Measurements from ENCODE around the gene ADAMTSL1.

Gene ADAMTSL1

GRCh38 chr9:18893046-18893445, 419.1 kb downstream of the ADAMTSL1 start:
- peaks cover 0 to 6% of the 10 kb centered on the region in 2 donors for H3K4me1 ChIP-seq (ENCODE audit: control insufficient read depth in 2 of 2, insufficient read depth in 2 of 2, low read length in 2 of 2)
- H3K9ac ChIP-seq (ENCODE audit: low read depth in 1 of 2, low read length in 2 of 2) = no peak overlapping the region
- no peak overlapping the region for H3K27ac ChIP-seq (ENCODE audit: low read depth in 2 of 2, low read length in 2 of 2)
- H3K36me3 ChIP-seq (ENCODE audit: control insufficient read depth in 2 of 2, insufficient read depth in 2 of 2, low read length in 2 of 2) = peaks cover 3 to 5% of the 10 kb centered on the region in 2 donors
- H3K9me3 ChIP-seq (ENCODE audit: control insufficient read depth in 2 of 2, low read length in 2 of 2) = peaks cover 0 to 14% of the 10 kb centered on the region in 2 donors
- H3K27me3 ChIP-seq (ENCODE audit: control insufficient read depth in 2 of 2, insufficient read depth in 2 of 2, low read length in 2 of 2) = no peaks in the 10 kb centered on the region
- H3K4me3 ChIP-seq (ENCODE audit: low read length in 2 of 2) = no peak overlapping the region

- Histone ChIP-seq H3K4me3 (ENCODE audit: low read length in 2 of 2) (no peak overlapping the region), H3K4me1 (ENCODE audit: control insufficient read depth in 2 of 2, insufficient read depth in 2 of 2, low read length in 2 of 2) (peaks cover 0 to 2% of the 10 kb centered on the region in 2 donors), H3K36me3 (ENCODE audit: control insufficient read depth in 2 of 2, insufficient read depth in 2 of 2, low read length in 2 of 2) (peaks cover 3 to 5% of the 10 kb centered on the region in 2 donors), H3K9ac (ENCODE audit: low read depth in 1 of 2, low read length in 2 of 2) (no peak overlapping the region), H3K9me3 (ENCODE audit: control insufficient read depth in 2 of 2, low read length in 2 of 2) (peaks cover 0 to 14% of the 10 kb centered on the region in 2 donors), H3K27me3 (ENCODE audit: control insufficient read depth in 2 of 2, insufficient read depth in 2 of 2, low read length in 2 of 2) (no peaks in the 10 kb centered on the region), H3K27ac (ENCODE audit: low read depth in 2 of 2, low read length in 2 of 2) (no peak overlapping the region)
Observed at GRCh38 chr9:18893491-18893890, 419.5 kb downstream of the ADAMTSL1 start.

- Histone ChIP-seq H3K9me3 (ENCODE audit: control insufficient read depth in 2 of 2, low read length in 2 of 2) (peaks cover 0 to 14% of the 10 kb centered on the region in 2 donors), H3K36me3 (ENCODE audit: control insufficient read depth in 2 of 2, insufficient read depth in 2 of 2, low read length in 2 of 2) (peaks cover 1 to 5% of the 10 kb centered on the region in 2 donors), H3K27me3 (ENCODE audit: control insufficient read depth in 2 of 2, insufficient read depth in 2 of 2, low read length in 2 of 2) (no peaks in the 10 kb centered on the region), H3K27ac (ENCODE audit: low read depth in 2 of 2, low read length in 2 of 2) (no peak overlapping the region), H3K4me1 (ENCODE audit: control insufficient read depth in 2 of 2, insufficient read depth in 2 of 2, low read length in 2 of 2) (no peaks in the 10 kb centered on the region), H3K4me3 (ENCODE audit: low read length in 2 of 2) (no peak overlapping the region), H3K9ac (ENCODE audit: low read depth in 1 of 2, low read length in 2 of 2) (no peak overlapping the region)
Observed at GRCh38 chr9:18896004-18896403, 422.1 kb downstream of the ADAMTSL1 start.

GRCh38 chr9:18896531-18897179, 422.7 kb downstream of the ADAMTSL1 start:
- no peak overlapping the region for H3K9ac ChIP-seq (ENCODE audit: low read depth in 1 of 2, low read length in 2 of 2)
- H3K4me1 ChIP-seq (ENCODE audit: control insufficient read depth in 2 of 2, insufficient read depth in 2 of 2, low read length in 2 of 2) = no peaks in the 10 kb centered on the region
- peaks cover 0 to 14% of the 10 kb centered on the region in 2 donors for H3K9me3 ChIP-seq (ENCODE audit: control insufficient read depth in 2 of 2, low read length in 2 of 2)
- peaks cover 0 to 5% of the 10 kb centered on the region in 2 donors for H3K36me3 ChIP-seq (ENCODE audit: control insufficient read depth in 2 of 2, insufficient read depth in 2 of 2, low read length in 2 of 2)
- H3K4me3 ChIP-seq (ENCODE audit: low read length in 2 of 2) = no peak overlapping the region
- no peaks in the 10 kb centered on the region for H3K27me3 ChIP-seq (ENCODE audit: control insufficient read depth in 2 of 2, insufficient read depth in 2 of 2, low read length in 2 of 2)
- no peak overlapping the region for H3K27ac ChIP-seq (ENCODE audit: low read depth in 2 of 2, low read length in 2 of 2)

GRCh38 chr9:18903450-18903849, 429.5 kb downstream of the ADAMTSL1 start:
- no peaks in the 10 kb centered on the region for H3K4me1 ChIP-seq (ENCODE audit: control insufficient read depth in 2 of 2, insufficient read depth in 2 of 2, low read length in 2 of 2)
- H3K9ac ChIP-seq (ENCODE audit: low read depth in 1 of 2, low read length in 2 of 2) = no peak overlapping the region
- no peak overlapping the region for H3K4me3 ChIP-seq (ENCODE audit: low read length in 2 of 2)
- no peak overlapping the region for H3K27ac ChIP-seq (ENCODE audit: low read depth in 2 of 2, low read length in 2 of 2)
- no peaks in the 10 kb centered on the region for H3K9me3 ChIP-seq (ENCODE audit: control insufficient read depth in 2 of 2, low read length in 2 of 2)
- peaks cover 0 to 2% of the 10 kb centered on the region in 2 donors for H3K36me3 ChIP-seq (ENCODE audit: control insufficient read depth in 2 of 2, insufficient read depth in 2 of 2, low read length in 2 of 2)
- no peaks in the 10 kb centered on the region for H3K27me3 ChIP-seq (ENCODE audit: control insufficient read depth in 2 of 2, insufficient read depth in 2 of 2, low read length in 2 of 2)

GRCh38 chr9:18905028-18905882, 431.3 kb downstream of the ADAMTSL1 start:
- H3K27ac ChIP-seq (ENCODE audit: low read depth in 2 of 2, low read length in 2 of 2) = no peak overlapping the region
- H3K36me3 ChIP-seq (ENCODE audit: control insufficient read depth in 2 of 2, insufficient read depth in 2 of 2, low read length in 2 of 2) = peaks cover 0 to 2% of the 10 kb centered on the region in 2 donors
- H3K9me3 ChIP-seq (ENCODE audit: control insufficient read depth in 2 of 2, low read length in 2 of 2) = no peaks in the 10 kb centered on the region
- no peak overlapping the region for H3K4me3 ChIP-seq (ENCODE audit: low read length in 2 of 2)
- H3K27me3 ChIP-seq (ENCODE audit: control insufficient read depth in 2 of 2, insufficient read depth in 2 of 2, low read length in 2 of 2) = no peaks in the 10 kb centered on the region
- no peaks in the 10 kb centered on the region for H3K4me1 ChIP-seq (ENCODE audit: control insufficient read depth in 2 of 2, insufficient read depth in 2 of 2, low read length in 2 of 2)
- H3K9ac ChIP-seq (ENCODE audit: low read depth in 1 of 2, low read length in 2 of 2) = no peak overlapping the region

GRCh38 chr9:18905883-18906629, 432.1 kb downstream of the ADAMTSL1 start:
- Histone ChIP-seq H3K27ac (ENCODE audit: low read depth in 2 of 2, low read length in 2 of 2) (no peak overlapping the region), H3K4me3 (ENCODE audit: low read length in 2 of 2) (no peak overlapping the region), H3K4me1 (ENCODE audit: control insufficient read depth in 2 of 2, insufficient read depth in 2 of 2, low read length in 2 of 2) (no peaks in the 10 kb centered on the region), H3K27me3 (ENCODE audit: control insufficient read depth in 2 of 2, insufficient read depth in 2 of 2, low read length in 2 of 2) (no peaks in the 10 kb centered on the region), H3K9ac (ENCODE audit: low read depth in 1 of 2, low read length in 2 of 2) (no peak overlapping the region), H3K9me3 (ENCODE audit: control insufficient read depth in 2 of 2, low read length in 2 of 2) (no peaks in the 10 kb centered on the region), H3K36me3 (ENCODE audit: control insufficient read depth in 2 of 2, insufficient read depth in 2 of 2, low read length in 2 of 2) (peaks cover 0 to 2% of the 10 kb centered on the region in 2 donors)

GRCh38 chr9:18906656-18907395, 432.9 kb downstream of the ADAMTSL1 start:
- Histone ChIP-seq H3K4me3 (ENCODE audit: low read length in 2 of 2) (no peak overlapping the region), H3K9me3 (ENCODE audit: control insufficient read depth in 2 of 2, low read length in 2 of 2) (no peaks in the 10 kb centered on the region), H3K36me3 (ENCODE audit: control insufficient read depth in 2 of 2, insufficient read depth in 2 of 2, low read length in 2 of 2) (peaks cover 0 to 2% of the 10 kb centered on the region in 2 donors), H3K4me1 (ENCODE audit: control insufficient read depth in 2 of 2, insufficient read depth in 2 of 2, low read length in 2 of 2) (no peaks in the 10 kb centered on the region), H3K9ac (ENCODE audit: low read depth in 1 of 2, low read length in 2 of 2) (no peak overlapping the region), H3K27me3 (ENCODE audit: control insufficient read depth in 2 of 2, insufficient read depth in 2 of 2, low read length in 2 of 2) (no peaks in the 10 kb centered on the region), H3K27ac (ENCODE audit: low read depth in 2 of 2, low read length in 2 of 2) (no peak overlapping the region)

GRCh38 chr9:18907927-18908625, 434.1 kb downstream of the ADAMTSL1 start:
- Histone ChIP-seq H3K9me3 (ENCODE audit: control insufficient read depth in 2 of 2, low read length in 2 of 2) (no peaks in the 10 kb centered on the region), H3K27me3 (ENCODE audit: control insufficient read depth in 2 of 2, insufficient read depth in 2 of 2, low read length in 2 of 2) (no peaks in the 10 kb centered on the region), H3K27ac (ENCODE audit: low read depth in 2 of 2, low read length in 2 of 2) (no peak overlapping the region), H3K4me1 (ENCODE audit: control insufficient read depth in 2 of 2, insufficient read depth in 2 of 2, low read length in 2 of 2) (no peaks in the 10 kb centered on the region), H3K4me3 (ENCODE audit: low read length in 2 of 2) (no peak overlapping the region), H3K36me3 (ENCODE audit: control insufficient read depth in 2 of 2, insufficient read depth in 2 of 2, low read length in 2 of 2) (peaks cover 0 to 2% of the 10 kb centered on the region in 2 donors), H3K9ac (ENCODE audit: low read depth in 1 of 2, low read length in 2 of 2) (no peak overlapping the region)
